PC-3 (cell line): Measurements from ENCODE around the gene IL23R. TPM values are rescaled to one million over a fixed set of nuclear protein-coding genes. Genes with fewer than 3 reads are reported as not detected.

ENCODE experiments used
- ATAC-seq: fragments of 200-7000 bp; cut with Tn5 transposase; 2 replicates; pipeline ENCODE4 v1.9.1; 2020; ENCODE audit warnings: mild to moderate bottlenecking, moderate library complexity
- BruUV-seq: library from RNA; stranded (reverse); fragments of 400-500 nt; replicated peaks from 2 replicates; lab custom pipeline; 2021; lab: Mats Ljungman, UMichigan
- CTCF ChIA-PET: fragments of 300-600 bp; sonication (Branson Sonifier 250); formaldehyde crosslinking; loops from one replicate; lab custom pipeline; 2022; ENCODE audit warnings: antibody characterized with exemption; lab: Charles Lee
- POLR2A ChIA-PET: fragments of 300-600 bp; sonication (Branson Sonifier 250); formaldehyde crosslinking; loops from one replicate; lab custom pipeline; 2022; ENCODE audit warnings: antibody characterized with exemption; ENCODE audit not compliant: unreplicated experiment; lab: Charles Lee
- DNase-seq: peaks from one replicate; pipeline ENCODE4 v3.0.0-alpha.2; 2015
- H2AFZ ChIP-seq: fragments of 300-600 bp; sonication (generic); 2 replicates; pipeline ENCODE4 v1.6.0; 2016; ENCODE audit warnings: antibody characterized with exemption, low read length
- H3F3A ChIP-seq: fragments of 300-600 bp; sonication (generic); one replicate; pipeline ENCODE4 v1.6.0; 2017; ENCODE audit warnings: antibody characterized with exemption, low read length, control low read depth, mild to moderate bottlenecking; ENCODE audit not compliant: unreplicated experiment
- H3K27ac ChIP-seq: fragments of 300-600 bp; sonication (generic); 2 replicates; pipeline ENCODE4 v1.5.1; 2016; ENCODE audit warnings: mild to moderate bottlenecking, low read length
- H3K27me3 ChIP-seq: fragments of 300-600 bp; sonication (generic); 2 replicates; pipeline ENCODE4 v1.6.1; 2016; ENCODE audit warnings: low read length, mixed read lengths
- H3K36me3 ChIP-seq: fragments of 300-600 bp; sonication (generic); 2 replicates; pipeline ENCODE4 v1.6.1; 2016; ENCODE audit warnings: low read depth, mixed run types, low read length, mixed read lengths
- H3K4me1 ChIP-seq: fragments of 300-600 bp; sonication (generic); 2 replicates; pipeline ENCODE4 v1.5.1; 2016; ENCODE audit warnings: low read length; ENCODE audit not compliant: insufficient read depth
- H3K4me2 ChIP-seq: fragments of 300-600 bp; sonication (generic); 2 replicates; pipeline ENCODE4 v1.6.0; 2016; ENCODE audit warnings: low read length
- H3K4me3 ChIP-seq: fragments of 300-600 bp; sonication (generic); 2 replicates; pipeline ENCODE4 v1.5.1; 2016; ENCODE audit warnings: mild to moderate bottlenecking, low read length, mixed read lengths
- H3K79me2 ChIP-seq: fragments of 300-600 bp; sonication (generic); 2 replicates; pipeline ENCODE4 v1.6.1; 2017; ENCODE audit warnings: low read length, mixed read lengths
- H3K9ac ChIP-seq: fragments of 300-600 bp; sonication (generic); 2 replicates; pipeline ENCODE4 v1.6.0; 2016; ENCODE audit warnings: mild to moderate bottlenecking, low read length
- H3K9me2 ChIP-seq: fragments of 300-600 bp; sonication (generic); replicated peaks from 2 replicates; pipeline ENCODE4 v1.6.1; 2016; ENCODE audit warnings: mixed run types, low read length, mixed read lengths
- H3K9me3 ChIP-seq: fragments of 300-600 bp; sonication (generic); 2 replicates; pipeline ENCODE4 v1.6.1; 2016; ENCODE audit warnings: low read length, mixed read lengths
- H4K20me1 ChIP-seq: fragments of 300-600 bp; sonication (generic); 2 replicates; pipeline ENCODE4 v1.6.1; 2016; ENCODE audit warnings: low read length, mixed read lengths
- CTCF ChIP-seq: fragments of 300-600 bp; sonication (generic); conservative IDR thresholded peaks from 2 replicates; pipeline ENCODE4 v1.5.1; 2017; ENCODE audit warnings: antibody characterized with exemption, low read depth, mild to moderate bottlenecking, low read length
- EZH2 ChIP-seq: fragments of 300-600 bp; sonication (generic); IDR thresholded peaks from one replicate; pipeline ENCODE4 v1.6.1; 2017; ENCODE audit warnings: antibody characterized with exemption, mild to moderate bottlenecking, low read length; ENCODE audit not compliant: unreplicated experiment
- EZH2phosphoT487 ChIP-seq: fragments of 300-600 bp; sonication (generic); IDR thresholded peaks from 2 replicates; pipeline ENCODE4 v1.6.1; 2018; ENCODE audit warnings: mild to moderate bottlenecking, antibody characterized with exemption, low read length, borderline replicate concordance
- intact Hi-C: fragments of 100-400 bp; cut with micrococcal nuclease; formaldehyde crosslinking; loops from 2 replicates; pipeline ENCODE4 v1.9.0; 2023
- total RNA-seq: library from RNA; depleted of rRNA; stranded (reverse); fragments of >200 nt; gene quantifications from 2 replicates; pipeline ENCODE4 v1.2.3, GENCODE V29; 2014

The IL23R gene
- total RNA-seq, 1 experiment from 2014 or later: not detected

- no TSS peak for BruUV-seq
- Histone ChIP-seq H3K4me2 (peak overlapping the region; percentile 68), H3K36me3 (no peaks in the 10 kb centered on the region), H3K4me1 (peaks cover 28% of the 10 kb centered on the region), H2AFZ (peak overlapping the region; percentile 49; the same call in 1 of the 2 replicates), H3K79me2 (no peaks in the 10 kb centered on the region), H3K27me3 (no peaks in the 10 kb centered on the region), H3F3A (peaks cover 6% of the 10 kb centered on the region), H3K4me3 (peak overlapping the region; percentile 37; the same call in 1 of the 2 replicates), H4K20me1 (no peaks in the 10 kb centered on the region), H3K9me3 (no peaks in the 10 kb centered on the region), H3K9me2 (no peaks in the 10 kb centered on the region), H3K27ac (peak overlapping the region; percentile 89), H3K9ac (peak overlapping the region; percentile 47; the same call in 1 of the 2 replicates)
- intact Hi-C loops: loop anchor here (1.0 kb wide), 1 partner anchor 27 kb away; no protein-coding TSS in a partner anchor
- DNase-seq (no peak), ATAC-seq (no peak)
- TF ChIP-seq EZH2phosphoT487: no peak
- POLR2A ChIA-PET: interaction anchor here (0.6 kb wide), 1 partner anchor 18 kb away, joined by 3 read pairs; no protein-coding TSS in a partner anchor
- CTCF ChIA-PET: interaction anchor here (0.7 to 1.0 kb wide), 3 partner anchors 22 to 25 kb away, joined by 3 to 5 read pairs (median 3); no protein-coding TSS in a partner anchor
These were observed 23.7 kb downstream of the IL23R start for GRCh38 chr1:67189953-67190352.

GRCh38 chr1:67190410-67190809 is 24.2 kb downstream of the IL23R start:
- Histone ChIP-seq H2AFZ (peak overlapping the region; percentile 49), H3K9ac (peak overlapping the region; percentile 47), H4K20me1 (no peaks in the 10 kb centered on the region), H3K4me1 (peaks cover 28% of the 10 kb centered on the region), H3K9me3 (no peaks in the 10 kb centered on the region), H3K27ac (peak overlapping the region; percentile 89), H3K79me2 (no peaks in the 10 kb centered on the region), H3K27me3 (no peaks in the 10 kb centered on the region), H3F3A (peaks cover 6% of the 10 kb centered on the region), H3K4me2 (peak overlapping the region; percentile 68), H3K4me3 (peak overlapping the region; percentile 37; the same call in 1 of the 2 replicates), H3K36me3 (no peaks in the 10 kb centered on the region), H3K9me2 (no peaks in the 10 kb centered on the region)
- POLR2A ChIA-PET: no interaction called here
- DNase-seq: peak; percentile 87
- CTCF ChIA-PET: interaction anchor here (0.7 to 1.0 kb wide), 3 partner anchors 21 to 24 kb away, joined by 3 to 5 read pairs (median 3); no protein-coding TSS in a partner anchor
- TF ChIP-seq EZH2phosphoT487: no peak
- no peak for TF ChIP-seq CTCF
- BruUV-seq: no TSS peak
- ATAC-seq: peak; percentile 94
- intact Hi-C loops: loop anchor here (1.0 kb wide), 1 partner anchor 27 kb away; no protein-coding TSS in a partner anchor

- ChIA-PET CTCF (interaction anchor here (1.0 kb wide), 1 partner anchor 21 kb away, joined by 3 read pairs; no protein-coding TSS in a partner anchor), POLR2A (no interaction called here)
- no peaks in the 10 kb centered on the region for H3K79me2 ChIP-seq
- H3K27ac ChIP-seq: peak overlapping the region; percentile 89
- TF ChIP-seq EZH2 (no peak), EZH2phosphoT487 (no peak), CTCF (no peak)
- peak overlapping the region; percentile 68 for H3K4me2 ChIP-seq
- H3F3A ChIP-seq: peaks cover 6% of the 10 kb centered on the region
- no peaks in the 10 kb centered on the region for H3K9me2 ChIP-seq
- H3K4me3 ChIP-seq: no peak overlapping the region
- peak overlapping the region; percentile 2; the same call in 1 of the 2 replicates for H2AFZ ChIP-seq
- peak; percentile 20 for ATAC-seq
- peak overlapping the region; percentile 45 for H3K9ac ChIP-seq
- peak; percentile 35 for DNase-seq
- peaks cover 28% of the 10 kb centered on the region for H3K4me1 ChIP-seq
- H4K20me1 ChIP-seq: no peaks in the 10 kb centered on the region
- H3K36me3 ChIP-seq: no peaks in the 10 kb centered on the region
- intact Hi-C loops: loop anchor here (1.0 kb wide), 1 partner anchor 28 kb away; no protein-coding TSS in a partner anchor
- H3K27me3 ChIP-seq: no peaks in the 10 kb centered on the region
- no TSS peak for BruUV-seq
- H3K9me3 ChIP-seq: no peaks in the 10 kb centered on the region
These were observed 24.7 kb downstream of the IL23R start for GRCh38 chr1:67190942-67191341.
